ENCODE data around the gene ADD1.

ADD1 gene

GRCh38 chr4:2925931-2926860 is 82.6 kb downstream of the ADD1 start:
- DNase-seq: no peak

- DNase-seq: no peak
These were observed 83.5 kb downstream of the ADD1 start for GRCh38 chr4:2927016-2927695.

GRCh38 chr4:2927696-2928075 is 84.0 kb downstream of the ADD1 start:
- DNase-seq: no peak

DNA sequence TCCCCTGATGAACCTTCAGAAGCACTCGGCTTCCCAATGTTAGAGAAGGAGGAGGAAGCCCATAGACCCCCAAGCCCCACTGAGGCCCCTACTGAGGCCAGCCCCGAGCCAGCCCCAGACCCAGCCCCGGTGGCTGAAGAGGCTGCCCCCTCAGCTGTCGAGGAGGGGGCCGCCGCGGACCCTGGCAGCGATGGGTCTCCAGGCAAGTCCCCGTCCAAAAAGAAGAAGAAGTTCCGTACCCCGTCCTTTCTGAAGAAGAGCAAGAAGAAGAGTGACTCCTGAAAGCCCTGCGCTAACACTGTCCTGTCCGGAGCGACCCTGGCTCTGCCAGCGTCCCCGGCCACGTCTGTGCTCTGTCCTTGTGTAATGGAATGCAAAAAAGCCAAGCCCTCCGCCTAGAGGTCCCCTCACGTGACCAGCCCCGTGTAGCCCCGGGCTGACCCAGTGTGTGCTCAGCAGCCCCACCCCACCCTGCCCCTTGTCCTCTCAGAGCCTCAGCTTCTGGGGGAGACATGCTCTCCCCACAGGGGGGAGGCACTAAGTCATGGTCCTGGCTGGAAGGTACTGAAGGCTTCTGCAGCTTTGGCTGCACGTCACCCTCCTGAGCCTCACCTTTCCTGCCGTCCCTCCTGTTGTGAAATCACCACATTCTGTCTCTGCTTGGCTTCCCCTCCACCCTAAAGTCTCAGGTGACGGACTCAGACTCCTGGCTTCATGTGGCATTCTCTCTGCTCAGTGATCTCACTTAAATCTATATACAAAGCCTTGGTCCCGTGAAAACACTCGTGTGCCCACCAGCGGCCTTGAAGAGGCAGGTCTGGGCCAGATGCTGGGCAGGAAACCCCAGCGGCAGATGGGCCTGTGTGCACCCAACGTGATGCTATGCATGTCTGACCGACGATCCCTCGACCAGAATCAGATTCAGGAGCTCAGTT is 84.9 kb downstream of the ADD1 start:
- no peak for DNase-seq

- no peak for DNase-seq
These were observed 85.8 kb downstream of the ADD1 start for GRCh38 chr4:2929469-2929868.

GRCh38 chr4:2930135-2930757 is 86.6 kb downstream of the ADD1 start:
- DNase-seq: no peak

DNA sequence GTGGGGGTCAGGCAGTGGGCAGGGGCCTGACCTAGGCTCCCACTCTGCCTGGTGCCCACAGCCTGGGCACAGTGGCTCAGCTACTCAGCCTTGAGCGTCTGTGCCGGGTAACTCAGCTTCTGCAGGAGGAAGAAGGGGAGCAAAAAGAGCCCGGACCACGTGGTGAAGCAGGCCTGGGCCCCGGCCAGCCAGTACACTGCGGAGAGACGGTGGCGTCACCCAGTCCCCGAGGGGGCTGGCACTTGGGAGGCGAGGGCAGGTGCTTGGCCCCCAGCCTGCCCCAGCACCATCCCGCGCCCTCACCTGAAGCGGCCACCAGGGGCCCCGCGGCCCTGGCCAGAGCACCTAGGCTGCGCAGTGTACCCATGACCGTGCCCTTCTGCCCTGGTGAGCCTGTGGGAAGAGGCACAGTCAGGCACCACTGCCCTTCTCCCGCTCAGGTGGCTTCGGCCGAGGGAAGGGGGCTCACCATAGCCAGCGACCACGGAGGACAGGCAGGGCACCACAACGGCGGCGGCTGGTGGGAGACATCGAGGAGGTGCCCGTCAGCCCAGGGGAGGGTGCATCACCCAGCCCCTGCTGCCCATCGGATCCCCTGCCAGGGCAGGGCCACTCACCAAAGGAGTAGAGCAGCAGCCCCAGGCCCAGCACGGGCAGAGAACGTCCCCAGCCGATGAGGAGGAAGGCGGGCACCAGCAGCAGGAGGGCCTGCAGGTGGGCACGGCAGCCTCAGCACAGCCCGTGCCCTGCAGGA is 87.3 kb downstream of the ADD1 start:
- no peak for DNase-seq

DNA sequence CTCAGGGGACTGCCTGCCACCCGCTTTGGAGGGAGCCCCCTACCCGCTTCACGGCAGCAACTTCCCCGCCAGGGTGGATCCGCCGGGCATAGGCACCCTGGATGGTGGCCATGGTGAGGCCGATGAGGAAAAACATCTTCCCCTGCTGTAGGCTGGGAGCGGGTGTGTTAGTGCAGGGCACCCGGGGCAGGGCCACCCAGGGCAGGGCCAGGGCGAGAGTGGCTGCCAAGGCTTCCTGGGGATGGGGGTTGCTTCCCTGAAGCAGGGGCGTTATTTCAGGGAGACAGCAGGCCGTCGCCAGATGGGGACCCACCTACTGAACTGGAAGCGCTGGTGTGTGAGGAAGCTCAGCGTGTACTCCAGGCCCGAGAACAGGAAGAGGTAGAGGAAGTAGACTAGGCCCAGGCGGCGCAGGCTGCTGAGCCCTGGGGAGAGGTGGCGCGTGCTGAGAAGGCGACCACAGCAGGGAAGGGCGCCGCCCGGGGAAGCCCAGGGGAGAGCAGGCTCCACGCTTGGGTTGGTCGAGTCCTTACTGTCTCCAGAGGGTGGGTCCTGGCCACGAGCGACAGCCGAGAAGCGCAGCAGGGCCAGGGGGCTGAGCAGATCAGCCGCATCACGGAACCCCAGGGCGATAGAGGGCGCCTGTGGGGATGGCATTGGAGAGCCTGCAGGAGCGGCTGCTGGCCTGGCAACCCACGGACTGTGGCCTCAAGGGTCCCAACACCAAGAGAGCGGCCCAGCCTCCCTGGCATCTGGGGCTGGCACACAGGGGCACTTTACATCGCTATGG is 88.1 kb downstream of the ADD1 start:
- DNase-seq: no peak

GRCh38 chr4:2932321-2932950 is 88.8 kb downstream of the ADD1 start:
- DNase-seq: no peak

GRCh38 chr4:2932951-2933565 is 89.4 kb downstream of the ADD1 start:
- DNase-seq: no peak

DNA sequence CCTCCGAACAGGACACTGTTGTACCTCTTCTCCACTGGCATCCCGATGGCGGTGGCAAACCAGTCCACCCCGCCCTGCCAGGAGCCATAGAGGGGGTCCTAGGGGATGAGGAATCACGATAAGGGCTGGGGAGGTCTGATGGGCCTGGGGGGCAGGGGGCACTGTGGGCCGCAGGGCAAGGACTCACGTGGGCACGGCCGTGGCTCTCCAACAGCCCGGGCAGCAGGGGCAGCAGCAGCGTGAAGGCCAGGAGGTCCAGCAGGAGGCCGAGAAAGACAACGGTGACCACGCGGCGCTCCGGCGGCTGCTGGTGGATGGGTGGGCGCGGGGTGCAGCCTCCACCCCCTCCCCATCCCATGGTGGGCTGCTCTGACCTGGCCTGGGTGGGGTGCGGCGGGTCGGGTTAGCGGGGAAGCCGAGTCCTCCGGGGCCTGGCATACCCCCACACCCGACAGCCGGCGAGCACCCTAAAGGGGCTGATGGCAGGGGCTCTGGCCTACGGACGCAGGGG is 90.0 kb downstream of the ADD1 start:
- DNase-seq: no peak

- DNase-seq: no peak
These were observed 90.6 kb downstream of the ADD1 start for GRCh38 chr4:2934077-2934812.

DNA sequence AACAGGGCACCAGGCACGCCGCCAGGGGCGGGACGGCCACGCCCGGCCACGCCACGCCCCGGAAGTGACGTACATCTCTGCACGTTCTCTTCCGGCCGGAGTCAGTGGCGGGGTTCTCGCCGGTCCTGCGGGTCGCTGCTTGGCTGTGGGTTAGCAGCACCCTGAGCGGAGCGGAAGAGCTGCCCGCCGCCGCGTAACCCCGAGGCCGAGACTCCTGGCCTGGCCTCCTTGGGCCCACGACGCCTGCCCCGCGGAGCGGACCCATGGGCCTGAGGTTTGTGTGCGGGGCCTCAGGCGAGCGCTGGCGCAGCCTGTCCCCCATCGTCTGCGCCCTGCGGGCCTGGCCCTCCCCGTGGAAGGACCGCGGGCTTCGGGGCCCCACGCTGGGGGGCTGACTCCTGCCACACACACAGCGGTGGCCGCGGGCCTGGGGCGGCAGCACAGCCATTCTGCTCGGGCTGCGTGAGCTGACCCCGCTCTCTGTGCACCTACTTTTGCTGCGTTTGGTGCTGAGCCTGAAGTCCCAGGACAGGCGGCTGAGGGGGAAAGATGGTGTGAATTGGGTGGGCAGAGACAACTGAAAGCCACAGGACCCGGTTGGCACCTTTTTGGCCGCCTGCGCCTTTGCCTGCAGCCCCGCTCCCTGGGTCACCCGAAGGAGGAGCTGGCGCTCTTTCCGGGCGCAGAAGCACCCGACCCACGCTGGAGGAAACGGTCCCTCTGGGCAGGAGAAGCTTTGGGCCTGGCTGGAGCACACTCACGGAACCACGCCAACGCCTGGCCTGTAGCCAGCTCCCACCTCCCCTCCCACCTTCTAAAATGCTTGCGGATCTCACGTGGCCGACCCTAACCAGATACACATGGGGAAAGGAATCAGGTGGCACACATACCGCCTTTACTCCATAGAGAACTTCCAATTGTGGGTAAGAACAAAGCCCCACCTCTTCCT is 91.4 kb downstream of the ADD1 start:
- peak; percentile 15 for DNase-seq

- DNase-seq: no peak
These were observed 92.4 kb downstream of the ADD1 start for GRCh38 chr4:2935762-2936743.

- no peak for DNase-seq
These were observed 93.1 kb downstream of the ADD1 start for GRCh38 chr4:2936773-2937145.

GRCh38 chr4:2937146-2937857 is 93.7 kb downstream of the ADD1 start:
- DNase-seq: no peak
